WERI-Rb-1 (cell line): ENCODE results near the gene LAMA1.
A peak's percentile ranks its signal among the peaks of the same experiment; 100 is the strongest.
"Not testable (repeated sequence)": the region's sequence is repeated elsewhere in the genome, so short reads cannot be mapped to it uniquely, and the experiment has no call there.

Experiments used
- DNase-seq: peaks from one replicate; pipeline ENCODE4 v3.0.0-alpha.2; 2020
- H3K27ac ChIP-seq: fragments of 250-450 bp; sonication (Bioruptor Pico); 2 replicates; pipeline ENCODE4 v1.5.1; 2020; ENCODE audit warnings: mild to moderate bottlenecking, moderate library complexity
- H3K27me3 ChIP-seq: fragments of 250-450 bp; sonication (Bioruptor Pico); 2 replicates; pipeline ENCODE4 v1.5.1; 2021; ENCODE audit warnings: mild to moderate bottlenecking, low read depth, moderate library complexity; ENCODE audit not compliant: insufficient read depth, severe bottlenecking
- H3K36me3 ChIP-seq: fragments of 250-450 bp; sonication (Bioruptor Pico); 2 replicates; pipeline ENCODE4 v1.5.1; 2020; ENCODE audit warnings: mild to moderate bottlenecking, moderate library complexity
- H3K4me3 ChIP-seq: 2 replicates; pipeline ENCODE4 v1.5.1; 2011; ENCODE audit warnings: low read depth, mild to moderate bottlenecking, control low read depth, low read length
- H3K9me3 ChIP-seq: fragments of 250-450 bp; sonication (Bioruptor Pico); 2 replicates; pipeline ENCODE4 v1.5.1; 2021; ENCODE audit warnings: mild to moderate bottlenecking, moderate library complexity; ENCODE audit not compliant: severe bottlenecking
- TF ChIP-seq, protein P1 (sequence below): IDR thresholded peaks from 2 replicates; pipeline ENCODE4 v1.5.1; 2011; ENCODE audit warnings: low read depth, mild to moderate bottlenecking, control low read depth, inconsistent platforms, low read length

The LAMA1 gene

DNA sequence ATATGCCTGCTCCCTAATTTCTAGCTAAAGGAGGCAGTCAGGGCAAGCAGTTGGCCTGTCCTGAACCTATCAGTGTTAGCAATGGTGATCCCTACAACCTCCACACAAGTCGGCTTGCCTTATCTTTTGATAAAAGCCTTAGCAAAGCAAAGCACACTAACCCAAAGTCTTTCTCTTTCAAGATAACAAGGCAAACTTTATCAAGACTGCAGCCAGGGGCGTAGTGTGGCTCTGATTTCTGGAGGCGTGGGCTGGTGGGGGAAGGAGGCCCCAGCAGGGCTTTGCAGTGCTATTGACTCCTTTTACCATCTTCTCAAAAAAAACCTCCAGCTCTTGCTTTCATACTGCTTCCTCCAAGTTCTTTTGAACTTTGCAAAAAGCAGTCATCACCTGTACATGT is 40.2 kb upstream of the LAMA1 start:
- H3K9me3 ChIP-seq = no peaks in the 10 kb centered on the region
- H3K36me3 ChIP-seq = no peaks in the 10 kb centered on the region
- TF ChIP-seq, protein P1, sequence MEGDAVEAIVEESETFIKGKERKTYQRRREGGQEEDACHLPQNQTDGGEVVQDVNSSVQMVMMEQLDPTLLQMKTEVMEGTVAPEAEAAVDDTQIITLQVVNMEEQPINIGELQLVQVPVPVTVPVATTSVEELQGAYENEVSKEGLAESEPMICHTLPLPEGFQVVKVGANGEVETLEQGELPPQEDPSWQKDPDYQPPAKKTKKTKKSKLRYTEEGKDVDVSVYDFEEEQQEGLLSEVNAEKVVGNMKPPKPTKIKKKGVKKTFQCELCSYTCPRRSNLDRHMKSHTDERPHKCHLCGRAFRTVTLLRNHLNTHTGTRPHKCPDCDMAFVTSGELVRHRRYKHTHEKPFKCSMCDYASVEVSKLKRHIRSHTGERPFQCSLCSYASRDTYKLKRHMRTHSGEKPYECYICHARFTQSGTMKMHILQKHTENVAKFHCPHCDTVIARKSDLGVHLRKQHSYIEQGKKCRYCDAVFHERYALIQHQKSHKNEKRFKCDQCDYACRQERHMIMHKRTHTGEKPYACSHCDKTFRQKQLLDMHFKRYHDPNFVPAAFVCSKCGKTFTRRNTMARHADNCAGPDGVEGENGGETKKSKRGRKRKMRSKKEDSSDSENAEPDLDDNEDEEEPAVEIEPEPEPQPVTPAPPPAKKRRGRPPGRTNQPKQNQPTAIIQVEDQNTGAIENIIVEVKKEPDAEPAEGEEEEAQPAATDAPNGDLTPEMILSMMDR = no peak
- no peak overlapping the region for H3K4me3 ChIP-seq
- no peak for DNase-seq
- no peaks in the 10 kb centered on the region for H3K27me3 ChIP-seq
- no peak overlapping the region for H3K27ac ChIP-seq

DNA sequence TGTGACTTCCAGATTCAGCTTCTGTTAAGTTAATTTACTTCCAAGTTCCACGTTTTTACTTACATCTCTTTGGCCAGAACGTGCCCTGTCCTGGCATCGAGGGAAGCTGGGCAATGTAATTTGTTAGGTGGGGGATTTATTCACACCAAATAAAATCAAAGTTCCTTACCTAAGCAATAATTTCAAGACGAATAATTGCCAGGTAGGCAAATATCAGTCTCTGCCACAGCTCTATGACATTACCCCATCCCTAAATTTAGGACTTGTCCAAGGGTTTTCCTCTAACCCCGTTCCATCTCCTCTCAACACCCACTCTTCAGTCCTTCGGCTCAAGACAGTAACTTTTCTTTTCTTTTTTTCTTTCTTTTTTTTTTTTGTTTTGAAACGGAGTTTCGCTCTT is 38.3 kb upstream of the LAMA1 start:
- H3K27ac ChIP-seq = no peak overlapping the region
- DNase-seq = no peak
- no peaks in the 10 kb centered on the region for H3K27me3 ChIP-seq
- H3K4me3 ChIP-seq = no peak overlapping the region
- TF ChIP-seq, protein P1 = no peak
- no peaks in the 10 kb centered on the region for H3K9me3 ChIP-seq
- no peaks in the 10 kb centered on the region for H3K36me3 ChIP-seq

DNA sequence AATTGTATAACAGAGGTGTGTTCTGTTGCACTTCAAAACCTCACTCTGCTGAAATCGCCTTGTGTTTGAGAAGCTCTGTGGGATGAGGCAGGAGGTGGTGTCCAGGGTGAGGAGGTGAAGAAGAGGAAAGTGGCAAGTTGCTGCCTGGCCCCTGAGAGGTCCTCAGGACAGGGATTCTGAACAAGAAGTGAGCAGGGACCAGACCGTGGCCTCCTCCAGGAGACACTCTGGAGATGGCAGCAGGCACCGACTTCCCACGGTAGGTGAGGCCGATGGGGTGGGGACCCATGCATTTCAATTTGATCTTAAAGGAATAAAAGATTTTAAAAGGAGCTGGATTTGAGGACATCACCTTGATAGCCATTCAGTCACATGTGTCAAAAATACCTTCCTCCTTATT is 37.5 kb upstream of the LAMA1 start:
- TF ChIP-seq, protein P1 = no peak
- DNase-seq = no peak
- Histone ChIP-seq H3K4me3 (no peak overlapping the region), H3K27me3 (no peaks in the 10 kb centered on the region), H3K27ac (no peak overlapping the region), H3K36me3 (no peaks in the 10 kb centered on the region), H3K9me3 (no peaks in the 10 kb centered on the region)

DNA sequence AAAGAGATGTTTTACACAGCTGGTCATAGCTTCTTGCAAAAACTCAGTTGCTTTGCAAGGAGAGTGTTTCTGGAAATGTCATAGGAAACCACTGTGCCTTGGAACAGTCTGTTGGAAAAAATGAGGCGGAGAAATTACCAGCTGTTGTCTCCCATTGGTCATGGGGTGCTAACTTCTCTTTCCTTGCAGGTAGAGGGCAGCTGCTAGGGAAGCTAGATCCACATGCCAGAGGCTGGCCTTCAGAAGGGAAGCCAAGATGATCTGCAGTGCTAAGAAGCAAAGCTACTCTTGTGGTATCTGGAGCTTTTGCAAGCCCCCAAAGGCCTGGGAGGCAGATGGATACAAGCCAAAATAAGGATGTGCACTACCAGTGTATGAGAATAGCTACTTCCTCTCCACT is 34.8 kb upstream of the LAMA1 start:
- no peak for DNase-seq
- no peak overlapping the region for H3K4me3 ChIP-seq
- no peaks in the 10 kb centered on the region for H3K27me3 ChIP-seq
- no peak overlapping the region for H3K27ac ChIP-seq
- H3K36me3 ChIP-seq = no peaks in the 10 kb centered on the region
- TF ChIP-seq, protein P1 = no peak
- no peaks in the 10 kb centered on the region for H3K9me3 ChIP-seq

DNA sequence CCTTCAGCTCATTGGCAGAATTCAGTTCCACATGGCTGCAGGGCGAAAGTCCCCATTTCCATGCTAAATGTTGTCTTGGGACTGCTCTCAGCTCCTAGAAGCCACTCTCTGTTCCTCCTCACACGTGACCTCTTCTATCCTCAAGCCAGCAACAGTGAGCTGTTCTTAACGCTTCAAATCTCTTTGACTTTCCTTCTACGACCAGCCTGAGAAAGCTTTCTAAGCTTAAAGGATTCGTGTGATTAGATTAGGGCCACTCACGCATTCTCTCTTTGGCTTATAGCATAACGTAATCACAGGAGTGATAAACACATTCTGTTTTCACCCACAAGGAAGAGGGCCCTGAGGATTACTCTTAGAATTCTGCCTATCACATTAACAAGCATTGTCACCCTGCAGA is 29.8 kb upstream of the LAMA1 start:
- Histone ChIP-seq H3K36me3 (no peaks in the 10 kb centered on the region), H3K27me3 (no peaks in the 10 kb centered on the region), H3K4me3 (no peak overlapping the region), H3K9me3 (no peaks in the 10 kb centered on the region), H3K27ac (peak overlapping the region; percentile 14; the same call in 1 of the 2 replicates)
- TF ChIP-seq, protein P1 = no peak
- DNase-seq = peak; percentile 65

DNA sequence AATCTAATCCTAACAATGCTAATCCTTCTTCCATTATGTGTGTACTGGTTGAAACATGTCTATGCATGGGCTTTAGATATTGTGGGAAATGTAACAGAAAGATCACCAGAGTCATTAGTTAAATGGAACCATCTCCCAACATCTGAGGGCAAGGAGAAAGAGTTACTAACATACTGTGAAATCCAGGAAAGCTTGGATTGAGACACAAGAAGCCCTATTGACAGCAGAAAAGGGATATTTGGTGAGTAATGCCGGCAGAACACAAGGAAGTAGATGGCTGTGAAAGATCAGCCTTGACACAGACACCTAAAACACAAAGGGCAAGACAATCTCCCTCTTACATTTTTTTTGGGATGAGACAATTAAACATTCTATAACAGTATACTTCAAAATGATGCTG is 28.5 kb upstream of the LAMA1 start:
- no peaks in the 10 kb centered on the region for H3K9me3 ChIP-seq
- no peaks in the 10 kb centered on the region for H3K27me3 ChIP-seq
- TF ChIP-seq, protein P1 = no peak
- no peak overlapping the region for H3K4me3 ChIP-seq
- no peaks in the 10 kb centered on the region for H3K36me3 ChIP-seq
- no peak for DNase-seq
- H3K27ac ChIP-seq = no peak overlapping the region

DNA sequence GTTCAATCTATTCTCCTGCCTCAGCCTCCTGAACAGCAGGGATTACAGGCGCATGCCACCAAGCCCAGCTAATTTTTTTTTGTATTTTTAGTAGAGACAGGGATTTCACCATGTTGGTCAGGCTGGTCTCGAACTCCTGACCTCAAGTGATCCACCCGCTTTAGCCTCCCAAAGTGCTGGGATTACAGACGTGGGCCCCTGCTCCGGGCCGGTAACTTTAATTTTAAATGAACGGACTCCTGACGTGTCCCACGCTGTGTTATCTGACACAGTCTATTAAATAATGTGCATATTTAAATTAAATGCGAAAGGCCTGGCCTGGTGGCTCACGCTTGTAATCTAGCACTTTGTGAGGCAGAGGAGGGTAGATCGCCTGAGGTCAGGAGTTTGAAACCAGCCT is 27.3 kb upstream of the LAMA1 start:
- DNase-seq, H3K27ac ChIP-seq, H3K9me3 ChIP-seq, H3K27me3 ChIP-seq, H3K4me3 ChIP-seq, H3K36me3 ChIP-seq: not testable (repeated sequence)
